CD8-positive, alpha-beta memory T cell (primary cell): ENCODE results near the gene VAV2. TPM values are rescaled to one million over a fixed set of nuclear protein-coding genes. Genes with fewer than 3 reads are reported as not detected.

Source experiments
- CTCF ChIA-PET: fragments of 350-600 bp; sonication (Branson Sonifier 250); formaldehyde crosslinking; loops from one replicate; lab custom pipeline; 2021; ENCODE audit warnings: antibody characterized with exemption; lab: Charles Lee
- POLR2A ChIA-PET: fragments of 350-600 bp; sonication (Branson Sonifier 250); formaldehyde crosslinking; loops from one replicate; lab custom pipeline; 2021; ENCODE audit warnings: antibody characterized with exemption; lab: Charles Lee
- DNase-seq, 5 donors: peaks; one replicate each; pipeline versions ENCODE4 v3.0.0 to v3.0.0-alpha.2; 2020 to 2022; ENCODE audit warnings: mixed read lengths in 1 of 5
- H3K27ac ChIP-seq: one replicate; pipeline ENCODE4 v1.7.0; 2013; ENCODE audit warnings: low read depth, mild to moderate bottlenecking, low read length, moderate library complexity
- H3K27me3 ChIP-seq: 2 replicates; pipeline ENCODE4 v1.7.0; 2013; ENCODE audit warnings: low read length, mild to moderate bottlenecking; ENCODE audit not compliant: insufficient read depth, poor library complexity, severe bottlenecking
- H3K36me3 ChIP-seq: 2 replicates; pipeline ENCODE4 v1.7.0; 2013; ENCODE audit warnings: mild to moderate bottlenecking, low read length, moderate library complexity; ENCODE audit not compliant: insufficient read depth
- H3K4me1 ChIP-seq: 2 replicates; pipeline ENCODE4 v1.7.0; 2013; ENCODE audit warnings: mild to moderate bottlenecking, low read length, moderate library complexity; ENCODE audit not compliant: insufficient read depth
- H3K4me3 ChIP-seq: 2 replicates; pipeline ENCODE4 v1.7.0; 2013; ENCODE audit warnings: mild to moderate bottlenecking, low read length
- H3K9me3 ChIP-seq: 2 replicates; pipeline ENCODE4 v1.7.0; 2013; ENCODE audit warnings: mild to moderate bottlenecking, low read length
- H3K27ac Mint-ChIP-seq, 8 donors: one replicate each; pipeline ENCODE4 v1.8.0; 2020 to 2021; ENCODE audit warnings: mixed read lengths in 8 of 8, mild to moderate bottlenecking in 6 of 8, inconsistent platforms in 3 of 8, moderate library complexity in 3 of 8
- H3K27me3 Mint-ChIP-seq, 2 donors: one replicate each; pipeline ENCODE4 v1.8.0; 2020 to 2021; ENCODE audit warnings: mixed read lengths in 2 of 2, mild to moderate bottlenecking in 1 of 2, moderate library complexity in 1 of 2
- H3K36me3 Mint-ChIP-seq, 3 donors: one replicate each; pipeline ENCODE4 v1.8.0; 2020 to 2021; ENCODE audit warnings: mixed read lengths in 3 of 3, inconsistent platforms in 1 of 3, mild to moderate bottlenecking in 1 of 3
- H3K4me1 Mint-ChIP-seq, 3 donors: one replicate each; pipeline ENCODE4 v1.8.0; 2020 to 2021; ENCODE audit warnings: mixed read lengths in 3 of 3, inconsistent platforms in 1 of 3, mild to moderate bottlenecking in 1 of 3
- H3K4me3 Mint-ChIP-seq, 7 donors: one replicate each; pipeline ENCODE4 v1.8.0; 2020 to 2021; ENCODE audit warnings: mixed read lengths in 7 of 7, mild to moderate bottlenecking in 6 of 7, moderate library complexity in 4 of 7, inconsistent platforms in 2 of 7
- H3K9me3 Mint-ChIP-seq, 5 donors: one replicate each; pipeline ENCODE4 v1.8.0; 2020 to 2022; ENCODE audit warnings: mixed read lengths in 5 of 5, mild to moderate bottlenecking in 3 of 5, moderate library complexity in 2 of 5, inconsistent platforms in 1 of 5
- polyA plus RNA-seq: library from polyadenylated mRNA; unstranded; fragments of 300-500 nt; fragmentation: Illumina TruSeq; gene quantifications from one replicate; pipeline ENCODE4 v1.2.3, GENCODE V29; 2021
- total RNA-seq, 2 experiments: library from RNA; stranded (reverse); gene quantifications; one replicate each; pipeline ENCODE4 v1.2.3, GENCODE V29; 2021

The VAV2 gene
- total and polyA plus RNA-seq, 3 experiments from 2014 or later, result 1.1 to 7.6 (median 6.0) TPM

GRCh38 chr9:133884907-133885744, 107.0 kb downstream of the VAV2 start:
- ChIA-PET CTCF (no interaction called here), POLR2A (no interaction called here)
- H3K36me3 ChIP-seq, result no peaks in the 10 kb centered on the region
- H3K27me3 ChIP-seq, result no peaks in the 10 kb centered on the region
- no peaks in the 10 kb centered on the region for H3K9me3 ChIP-seq
- DNase-seq, result no peak
- no peak overlapping the region for H3K27ac Mint-ChIP-seq
- H3K27ac ChIP-seq, result no peak overlapping the region
- H3K36me3 Mint-ChIP-seq, result no peaks in the 10 kb centered on the region
- H3K4me1 ChIP-seq, result no peaks in the 10 kb centered on the region
- H3K4me3 Mint-ChIP-seq, result no peak overlapping the region
- H3K27me3 Mint-ChIP-seq, result no peaks in the 10 kb centered on the region
- no peaks in the 10 kb centered on the region for H3K4me1 Mint-ChIP-seq
- no peak overlapping the region for H3K4me3 ChIP-seq
- H3K9me3 Mint-ChIP-seq, result no peaks in the 10 kb centered on the region

GRCh38 chr9:133882849-133883755, 109.0 kb downstream of the VAV2 start:
- Histone ChIP-seq H3K4me1 (no peaks in the 10 kb centered on the region), H3K36me3 (no peaks in the 10 kb centered on the region), H3K9me3 (no peaks in the 10 kb centered on the region), H3K4me3 (no peak overlapping the region), H3K27ac (no peak overlapping the region), H3K27me3 (no peaks in the 10 kb centered on the region)
- Mint-ChIP-seq H3K27me3 (no peaks in the 10 kb centered on the region), H3K4me1 (no peaks in the 10 kb centered on the region), H3K9me3 (no peaks in the 10 kb centered on the region), H3K36me3 (no peaks in the 10 kb centered on the region), H3K27ac (no peak overlapping the region), H3K4me3 (no peak overlapping the region)
- CTCF ChIA-PET, result no interaction called here
- POLR2A ChIA-PET, result no interaction called here
- no peak for DNase-seq

GRCh38 chr9:133881671-133882381, 110.3 kb downstream of the VAV2 start:
- ChIA-PET POLR2A (no interaction called here), CTCF (no interaction called here)
- no peak overlapping the region for H3K27ac Mint-ChIP-seq
- H3K36me3 ChIP-seq, result no peaks in the 10 kb centered on the region
- no peaks in the 10 kb centered on the region for H3K4me1 Mint-ChIP-seq
- no peaks in the 10 kb centered on the region for H3K36me3 Mint-ChIP-seq
- no peaks in the 10 kb centered on the region for H3K9me3 Mint-ChIP-seq
- no peaks in the 10 kb centered on the region for H3K9me3 ChIP-seq
- no peak overlapping the region for H3K4me3 Mint-ChIP-seq
- no peak overlapping the region for H3K4me3 ChIP-seq
- no peak for DNase-seq
- H3K4me1 ChIP-seq, result no peaks in the 10 kb centered on the region
- H3K27ac ChIP-seq, result no peak overlapping the region
- no peaks in the 10 kb centered on the region for H3K27me3 ChIP-seq
- peaks cover 0 to 2% of the 10 kb centered on the region in 2 donors for H3K27me3 Mint-ChIP-seq

GRCh38 chr9:133880851-133881661, 111.1 kb downstream of the VAV2 start:
- no peaks in the 10 kb centered on the region for H3K36me3 Mint-ChIP-seq

GRCh38 chr9:133880136-133880535, 112.0 kb downstream of the VAV2 start:
- Mint-ChIP-seq H3K9me3 (no peaks in the 10 kb centered on the region), H3K4me3 (no peak overlapping the region), H3K27ac (no peak overlapping the region), H3K4me1 (no peaks in the 10 kb centered on the region), H3K36me3 (no peaks in the 10 kb centered on the region), H3K27me3 (peaks cover 0 to 2% of the 10 kb centered on the region in 2 donors)
- no peaks in the 10 kb centered on the region for H3K36me3 ChIP-seq
- CTCF ChIA-PET, result no interaction called here
- H3K9me3 ChIP-seq, result no peaks in the 10 kb centered on the region
- H3K27me3 ChIP-seq, result no peaks in the 10 kb centered on the region
- no peaks in the 10 kb centered on the region for H3K4me1 ChIP-seq
- H3K4me3 ChIP-seq, result no peak overlapping the region
- POLR2A ChIA-PET, result no interaction called here
- H3K27ac ChIP-seq, result no peak overlapping the region
- no peak for DNase-seq

More at GRCh38 chr9:133880851-133881661, 111.1 kb downstream of the VAV2 start:
- H3K27ac Mint-ChIP-seq, result no peak overlapping the region
- no peaks in the 10 kb centered on the region for H3K9me3 Mint-ChIP-seq
- ChIA-PET CTCF (no interaction called here), POLR2A (no interaction called here)
- Histone ChIP-seq H3K27ac (no peak overlapping the region), H3K9me3 (no peaks in the 10 kb centered on the region), H3K4me3 (no peak overlapping the region), H3K27me3 (no peaks in the 10 kb centered on the region), H3K4me1 (no peaks in the 10 kb centered on the region), H3K36me3 (no peaks in the 10 kb centered on the region)
- no peaks in the 10 kb centered on the region for H3K4me1 Mint-ChIP-seq
- peaks cover 0 to 2% of the 10 kb centered on the region in 2 donors for H3K27me3 Mint-ChIP-seq
- H3K4me3 Mint-ChIP-seq, result no peak overlapping the region
- no peak for DNase-seq

GRCh38 chr9:133879615-133880014, 112.5 kb downstream of the VAV2 start:
- H3K27ac ChIP-seq, result no peak overlapping the region
- ChIA-PET POLR2A (no interaction called here), CTCF (no interaction called here)
- H3K36me3 Mint-ChIP-seq, result no peaks in the 10 kb centered on the region
- no peak overlapping the region for H3K4me3 ChIP-seq
- no peaks in the 10 kb centered on the region for H3K9me3 Mint-ChIP-seq
- H3K27me3 Mint-ChIP-seq, result peaks cover 0 to 2% of the 10 kb centered on the region in 2 donors
- no peaks in the 10 kb centered on the region for H3K4me1 Mint-ChIP-seq
- H3K27me3 ChIP-seq, result no peaks in the 10 kb centered on the region
- H3K4me3 Mint-ChIP-seq, result no peak overlapping the region
- H3K4me1 ChIP-seq, result no peaks in the 10 kb centered on the region
- no peaks in the 10 kb centered on the region for H3K36me3 ChIP-seq
- H3K9me3 ChIP-seq, result no peaks in the 10 kb centered on the region
- DNase-seq, result no peak
- H3K27ac Mint-ChIP-seq, result no peak overlapping the region

- Mint-ChIP-seq H3K4me1 (no peaks in the 10 kb centered on the region), H3K4me3 (no peak overlapping the region), H3K27ac (no peak overlapping the region), H3K9me3 (no peaks in the 10 kb centered on the region), H3K36me3 (no peaks in the 10 kb centered on the region), H3K27me3 (peaks cover 0 to 2% of the 10 kb centered on the region in 2 donors)
- no peak overlapping the region for H3K4me3 ChIP-seq
- ChIA-PET POLR2A (no interaction called here), CTCF (no interaction called here)
- H3K36me3 ChIP-seq, result no peaks in the 10 kb centered on the region
- no peaks in the 10 kb centered on the region for H3K27me3 ChIP-seq
- no peaks in the 10 kb centered on the region for H3K9me3 ChIP-seq
- H3K27ac ChIP-seq, result no peak overlapping the region
- no peaks in the 10 kb centered on the region for H3K4me1 ChIP-seq
- DNase-seq, result no peak
Observed at GRCh38 chr9:133878402-133878801, 113.7 kb downstream of the VAV2 start.
